Stimulated activated CD4-positive, alpha-beta T cell treated with anti-CD3 and anti-CD28 coated beads, Interleukin-2, amount 100 ng/mL, for 4 hours (primary cell): ENCODE results near the gene EPC1.

Experiments
- DNase-seq: peaks from one replicate; pipeline ENCODE4 v3.0.0-alpha.2; 2020; ENCODE audit warnings: low read depth

The EPC1 gene

DNA sequence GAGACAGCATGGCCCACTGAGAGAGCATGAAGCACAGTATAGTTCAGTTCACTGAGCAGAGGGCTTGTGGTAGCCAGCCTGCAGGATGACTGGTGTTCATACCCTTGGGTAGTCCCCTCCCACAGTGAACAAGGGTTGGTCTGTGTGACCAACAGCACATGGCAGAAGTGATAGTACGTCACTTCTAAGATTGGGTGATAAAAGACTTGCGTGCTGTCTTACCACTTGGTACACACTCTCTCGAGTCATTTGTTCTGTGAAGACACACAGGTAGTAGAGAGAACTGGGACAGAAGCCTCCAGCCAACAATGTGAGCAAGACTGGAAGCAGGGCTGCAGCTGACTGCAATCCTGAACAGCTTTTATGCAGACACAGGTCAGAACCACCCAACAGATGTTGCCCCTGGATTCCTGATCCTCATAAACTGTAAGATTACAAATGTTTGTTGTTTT lies 14.6 kb downstream of the EPC1 start:
- peak; percentile 72 for DNase-seq

DNA sequence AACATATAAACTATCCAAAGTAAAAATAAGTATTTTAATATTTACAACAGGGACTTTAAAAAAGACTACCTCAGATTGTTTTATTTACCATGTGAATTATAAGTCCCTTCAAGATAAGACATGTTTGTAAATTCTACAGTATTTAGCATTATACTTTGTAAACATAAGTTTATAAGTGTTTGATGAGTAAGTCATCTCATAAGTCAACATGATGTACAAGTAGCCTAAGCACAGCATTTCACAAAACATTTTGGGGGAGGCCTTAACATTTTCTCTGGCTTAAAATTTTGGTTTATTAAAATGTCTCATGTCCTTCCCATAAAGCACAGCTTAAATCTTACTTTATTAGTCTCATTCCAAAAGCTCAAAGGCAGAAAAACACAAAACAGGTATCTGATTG lies 15.4 kb downstream of the EPC1 start:
- no peak for DNase-seq

DNA sequence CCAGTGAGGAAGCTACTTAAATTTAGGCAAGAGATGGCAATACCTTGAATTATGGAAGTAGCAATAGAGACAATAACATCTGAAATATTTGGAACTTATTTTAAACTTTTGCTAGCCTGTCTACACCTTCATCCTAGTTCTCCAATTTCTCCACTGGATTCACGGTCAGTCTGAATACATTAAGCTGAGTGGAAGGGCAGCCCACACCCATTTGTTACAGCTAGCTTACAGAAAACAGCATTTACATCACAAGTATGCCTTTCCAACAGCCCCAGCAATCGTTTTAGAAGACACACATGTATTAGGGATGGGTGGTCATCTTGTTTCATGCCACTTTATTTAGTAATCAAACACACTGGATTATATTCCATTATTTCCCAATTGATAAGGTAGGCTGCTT lies 16.7 kb downstream of the EPC1 start:
- no peak for DNase-seq

DNA sequence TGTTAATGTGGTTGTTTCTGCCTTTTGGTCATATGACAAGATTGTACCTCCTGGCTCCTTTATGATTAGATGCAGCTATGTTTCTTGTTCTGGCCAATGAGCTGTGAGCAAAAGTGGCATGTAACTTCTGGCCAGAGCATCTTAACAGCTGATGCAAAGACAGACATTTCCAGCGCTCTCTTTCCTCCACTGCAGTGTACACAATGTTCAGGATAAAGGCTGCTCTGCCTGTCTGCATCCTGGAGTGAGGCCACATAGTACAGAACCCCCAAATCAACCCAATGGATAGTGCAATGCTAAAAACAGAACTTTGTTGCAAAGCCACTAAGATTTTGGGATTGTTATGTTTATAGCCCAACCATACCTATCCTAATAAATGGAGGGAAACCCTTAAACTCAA lies 17.9 kb downstream of the EPC1 start:
- no peak for DNase-seq

DNA sequence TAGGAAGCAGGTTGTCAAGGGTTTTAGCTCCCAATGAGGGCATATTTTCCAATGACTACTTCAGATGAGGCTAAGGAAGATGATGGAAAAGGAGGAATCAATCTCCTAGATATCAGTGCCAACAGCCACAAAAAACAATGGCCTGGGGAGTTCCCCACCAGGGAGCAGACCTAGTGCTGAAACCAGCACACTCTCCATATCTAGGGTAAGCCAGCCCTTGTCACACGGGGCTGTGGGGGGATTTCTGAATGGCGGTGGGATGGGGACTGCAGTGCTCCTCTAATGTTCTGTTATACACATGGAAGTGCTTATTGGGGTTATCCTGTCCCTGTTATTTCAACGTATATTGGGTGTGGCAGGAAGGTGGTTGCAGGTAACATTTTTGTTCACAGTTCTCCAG lies 18.5 kb downstream of the EPC1 start:
- no peak for DNase-seq

DNA sequence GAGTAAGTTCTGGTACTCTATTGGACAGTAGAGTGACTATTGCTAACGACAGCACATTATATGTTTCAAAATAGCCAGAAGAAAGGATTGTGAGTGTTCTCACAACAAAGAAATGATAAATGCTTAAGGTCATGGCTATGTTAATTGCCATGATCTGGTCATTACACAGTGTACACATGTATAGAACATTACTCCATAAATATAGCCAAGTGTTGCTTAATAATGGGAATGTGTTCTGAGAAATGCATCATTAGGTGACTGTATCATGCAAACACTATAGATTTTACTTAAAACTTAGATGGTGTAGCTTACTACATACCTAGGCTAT lies 19.6 kb downstream of the EPC1 start:
- no peak for DNase-seq

DNA sequence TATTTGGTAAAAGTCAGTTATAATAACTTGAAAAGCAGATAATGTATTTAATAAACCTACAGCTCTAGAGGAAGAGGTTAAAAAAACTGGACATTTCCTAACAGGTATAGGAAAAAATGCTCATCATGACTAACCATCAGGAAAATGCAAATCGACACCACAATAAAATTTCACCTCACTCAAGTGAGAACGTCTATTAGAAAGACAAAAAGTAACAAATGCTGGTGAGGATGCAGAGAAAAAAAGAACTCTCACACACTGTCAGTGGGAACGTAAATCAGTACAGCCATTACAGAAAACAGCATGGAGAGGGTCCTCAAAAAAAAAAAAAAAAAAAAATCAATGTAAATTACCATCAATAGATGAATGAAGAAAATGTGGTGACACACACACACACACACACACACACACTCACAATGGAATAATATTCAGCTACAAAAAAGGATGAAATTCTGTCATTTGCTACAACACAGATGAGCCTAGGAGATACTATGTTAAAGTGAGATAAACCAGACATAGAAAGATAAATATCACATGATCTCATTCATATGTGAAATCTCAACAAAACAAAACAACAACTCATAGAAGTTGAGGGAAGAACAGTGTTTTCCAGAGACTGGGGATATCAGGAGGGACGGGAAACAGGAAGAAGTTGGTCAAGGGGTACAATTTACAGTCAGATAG lies 20.1 kb downstream of the EPC1 start:
- DNase-seq: no peak

DNA sequence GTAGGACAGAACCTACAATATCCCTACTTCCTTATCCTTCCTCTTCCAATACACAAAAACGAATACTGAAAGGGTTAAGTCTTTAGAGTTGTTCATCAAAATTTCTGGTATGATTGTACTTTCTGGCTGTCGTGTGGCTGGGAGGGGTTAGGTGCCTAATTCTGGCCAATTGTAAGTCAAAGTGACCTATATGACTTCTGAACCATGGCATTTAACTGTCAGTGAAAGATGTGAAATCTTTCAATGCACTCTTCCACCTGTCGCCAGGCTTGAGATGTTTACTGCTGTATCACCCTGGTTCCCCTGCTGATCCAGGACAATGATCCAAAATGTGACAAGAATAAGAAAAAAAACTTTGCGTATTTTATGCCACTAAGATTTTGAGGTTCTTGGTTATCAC lies 20.8 kb downstream of the EPC1 start:
- DNase-seq: no peak

DNA sequence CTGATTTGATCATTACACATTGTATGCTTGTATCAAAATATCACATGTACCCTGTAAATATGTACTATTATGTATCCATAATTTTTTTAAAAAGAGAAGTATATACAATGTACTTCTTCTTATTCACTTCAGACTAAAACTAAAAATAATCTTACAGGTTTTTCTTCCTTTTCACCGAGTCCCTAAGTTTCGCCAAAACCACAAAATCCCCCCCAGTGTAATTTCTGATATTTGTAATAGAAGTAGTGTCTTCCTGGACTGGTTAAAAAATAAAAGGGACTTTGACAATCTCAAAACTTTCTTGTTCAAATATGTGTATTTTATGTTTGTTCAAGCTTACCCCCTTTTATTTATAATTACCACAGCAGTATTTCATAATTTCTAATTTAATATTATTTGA lies 23.9 kb downstream of the EPC1 start:
- DNase-seq: no peak

DNA sequence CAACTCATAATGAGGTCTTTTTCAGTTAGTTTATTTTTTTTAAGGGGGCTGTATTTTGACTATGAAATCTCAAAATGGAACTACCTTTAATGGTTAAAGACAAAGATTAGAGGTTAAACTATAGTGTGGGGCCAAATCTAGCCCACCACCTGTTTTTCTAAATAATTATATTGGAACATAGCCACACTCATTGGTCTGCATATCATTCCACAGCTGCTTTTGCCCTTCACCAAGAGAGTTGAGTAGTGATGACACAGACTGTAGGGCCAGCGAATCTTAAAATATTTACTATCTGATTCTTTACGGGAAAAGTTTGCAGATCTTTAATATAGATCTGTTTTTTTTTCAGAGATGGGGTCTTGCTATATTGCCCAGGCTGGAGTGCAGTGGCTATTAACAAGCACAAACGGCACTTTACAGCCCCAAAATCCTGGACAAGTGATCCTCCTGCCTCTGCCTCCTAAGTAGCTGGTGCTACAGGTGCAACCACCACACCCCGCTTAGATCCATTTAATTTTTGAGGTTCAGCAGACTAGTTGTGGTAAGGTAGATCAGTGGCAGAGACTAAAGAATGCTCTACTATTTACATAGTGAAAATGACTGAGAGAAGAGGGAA lies 25.8 kb downstream of the EPC1 start:
- no peak for DNase-seq

DNA sequence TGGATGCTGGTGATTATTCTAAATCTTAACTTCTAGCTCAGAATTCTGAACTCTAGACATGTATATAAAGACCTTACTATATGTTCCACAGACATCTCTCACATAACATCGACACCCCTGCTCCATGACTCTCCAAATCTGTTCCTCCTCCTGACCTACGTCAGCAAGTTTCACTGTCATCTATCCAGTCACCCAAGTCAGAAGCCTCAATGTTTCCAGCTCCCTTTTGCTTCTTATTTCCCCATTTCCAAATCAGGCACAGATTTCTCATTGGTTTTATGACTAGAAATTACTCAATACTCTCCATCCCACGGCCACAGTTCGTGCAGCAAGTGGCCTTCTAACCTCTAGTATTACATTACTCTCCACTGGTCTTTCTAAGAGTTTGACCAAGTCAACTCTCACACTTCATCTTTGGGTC lies 28.5 kb downstream of the EPC1 start:
- no peak for DNase-seq

DNA sequence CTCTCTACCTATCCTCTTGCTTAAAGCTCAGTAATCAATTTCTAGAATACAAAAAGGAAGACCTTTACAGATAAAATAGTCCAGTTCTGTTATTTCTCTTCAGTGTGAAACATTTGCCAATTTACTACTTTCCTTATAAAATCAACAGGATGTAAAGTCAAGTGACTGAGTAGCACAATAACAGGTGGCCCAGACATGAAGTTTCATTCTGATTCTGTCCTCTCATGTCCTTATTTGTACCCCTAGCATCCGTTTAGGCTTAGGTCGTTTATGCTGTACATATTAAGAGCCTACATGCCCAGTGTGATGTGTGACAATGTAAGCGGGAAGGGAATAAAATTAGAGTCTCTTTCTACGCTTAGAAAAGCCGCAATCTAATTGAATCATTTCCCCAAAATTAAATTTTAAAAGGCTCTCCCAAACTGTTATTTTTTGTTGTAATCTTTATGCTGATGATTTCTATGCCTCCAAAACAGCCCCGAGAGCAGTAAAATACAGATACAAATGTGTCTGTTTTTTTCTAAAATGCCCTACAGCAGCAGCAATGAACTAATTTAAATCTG lies 29.1 kb downstream of the EPC1 start:
- DNase-seq: no peak

DNA sequence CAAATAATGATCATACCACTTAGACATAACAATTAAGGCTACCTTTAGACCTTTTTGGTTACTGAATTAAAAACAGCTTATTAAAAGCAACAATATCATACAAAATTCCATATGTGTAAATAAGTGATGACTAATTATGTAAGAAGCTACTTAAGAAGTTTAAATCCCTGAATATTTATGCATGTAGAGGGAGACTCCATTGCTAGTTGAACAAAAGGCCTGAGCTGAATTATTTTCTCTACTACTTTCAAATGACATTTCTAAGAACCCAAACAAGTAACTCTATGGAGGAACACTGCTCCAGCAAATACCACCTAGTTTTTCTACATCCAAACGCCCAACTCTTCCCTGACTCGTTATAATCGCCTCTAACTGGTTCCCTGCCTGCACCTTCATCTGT lies 31.5 kb downstream of the EPC1 start:
- no peak for DNase-seq

DNA sequence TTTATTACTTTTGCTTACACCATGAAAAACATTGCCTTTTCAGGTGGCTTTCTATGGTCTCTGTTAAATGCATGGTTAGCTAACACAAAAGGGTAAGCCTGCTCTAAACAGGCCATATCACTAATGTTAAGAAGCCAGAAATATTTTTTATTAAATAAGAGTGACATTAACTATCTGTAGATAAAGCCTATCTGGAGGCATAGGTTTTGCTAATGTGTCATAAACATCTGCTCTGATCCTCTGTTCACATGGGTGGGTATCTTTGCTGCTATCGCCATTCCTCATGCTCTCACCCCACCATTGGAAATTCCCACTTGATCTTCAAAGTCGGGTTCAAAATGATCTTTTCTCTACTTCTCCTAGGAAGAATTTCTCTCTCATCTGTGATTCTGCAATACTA lies 32.4 kb downstream of the EPC1 start:
- DNase-seq: no peak

DNA sequence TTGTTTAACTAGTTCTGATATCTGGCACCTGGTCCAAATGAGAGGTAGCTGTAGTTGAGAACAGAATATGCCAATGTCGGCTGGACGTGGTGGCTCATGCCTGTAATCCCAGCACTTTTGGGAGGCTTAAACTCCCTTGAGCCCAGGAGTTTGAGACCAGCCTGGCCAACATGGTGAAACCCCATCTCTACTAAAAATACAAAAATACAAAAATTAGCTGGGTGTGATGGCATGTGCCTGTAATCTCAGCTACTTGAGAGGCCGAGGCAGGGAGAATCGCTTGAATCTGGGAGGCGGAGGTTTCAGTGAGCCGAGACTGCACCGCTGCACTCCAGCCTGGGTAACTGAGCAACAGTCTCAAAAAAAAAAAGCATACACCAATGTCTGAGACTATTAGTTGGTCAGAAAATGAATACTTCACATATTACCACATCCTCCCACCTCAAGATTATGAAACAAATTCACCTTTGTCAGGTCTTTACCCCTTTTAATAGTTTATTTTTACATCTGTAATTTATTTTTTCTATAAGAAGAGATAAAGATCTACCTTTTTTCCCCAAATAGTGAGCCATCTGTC lies 38.8 kb downstream of the EPC1 start:
- DNase-seq: no peak

DNA sequence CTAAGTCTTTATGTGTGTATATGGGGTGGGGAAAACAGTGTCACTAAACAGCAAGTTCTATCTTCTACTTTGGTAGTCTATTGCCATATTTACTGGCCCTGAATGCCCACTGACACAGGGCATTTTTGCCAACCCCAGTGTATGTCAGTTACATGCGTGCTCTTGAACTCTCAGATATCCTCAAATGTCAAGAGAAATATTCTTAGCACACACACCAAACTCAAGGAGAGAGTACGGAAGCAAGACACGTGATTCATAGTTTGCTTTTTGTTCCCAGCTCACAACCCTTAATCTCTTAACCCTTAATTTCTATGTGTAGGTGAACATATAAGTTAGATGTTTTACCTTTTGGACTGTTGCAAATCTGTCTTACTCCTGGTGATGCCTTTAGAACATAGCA lies 39.3 kb downstream of the EPC1 start:
- no peak for DNase-seq

DNA sequence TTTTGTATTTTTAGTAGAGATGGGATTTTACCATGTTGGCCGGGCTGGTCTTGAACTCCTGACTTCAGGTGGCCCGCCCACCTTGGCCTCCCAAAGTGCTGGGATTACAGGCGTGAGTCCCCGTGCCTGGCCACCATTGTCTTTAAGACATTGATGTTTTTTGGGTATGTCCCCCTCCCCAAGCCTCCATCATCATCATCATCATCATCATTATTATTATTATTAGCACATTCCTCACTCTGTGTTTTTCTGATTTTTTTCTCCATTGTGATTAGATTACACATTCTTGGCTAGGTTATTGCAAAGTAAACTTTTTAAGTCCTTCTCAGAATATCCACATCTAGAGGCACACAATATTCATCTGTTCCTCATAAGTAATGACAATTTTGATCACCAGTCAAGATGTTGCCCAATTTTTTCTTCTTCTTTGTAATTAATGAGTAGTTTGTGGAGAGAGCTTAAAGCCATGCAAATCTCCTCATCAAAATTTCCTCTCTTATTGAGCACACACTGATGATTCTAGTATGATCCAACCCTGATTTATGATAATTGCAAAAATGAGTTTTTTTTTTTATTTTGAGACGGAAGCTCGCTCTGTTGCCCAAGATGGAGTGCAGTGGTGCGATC lies 47.5 kb downstream of the EPC1 start:
- no peak for DNase-seq

DNA sequence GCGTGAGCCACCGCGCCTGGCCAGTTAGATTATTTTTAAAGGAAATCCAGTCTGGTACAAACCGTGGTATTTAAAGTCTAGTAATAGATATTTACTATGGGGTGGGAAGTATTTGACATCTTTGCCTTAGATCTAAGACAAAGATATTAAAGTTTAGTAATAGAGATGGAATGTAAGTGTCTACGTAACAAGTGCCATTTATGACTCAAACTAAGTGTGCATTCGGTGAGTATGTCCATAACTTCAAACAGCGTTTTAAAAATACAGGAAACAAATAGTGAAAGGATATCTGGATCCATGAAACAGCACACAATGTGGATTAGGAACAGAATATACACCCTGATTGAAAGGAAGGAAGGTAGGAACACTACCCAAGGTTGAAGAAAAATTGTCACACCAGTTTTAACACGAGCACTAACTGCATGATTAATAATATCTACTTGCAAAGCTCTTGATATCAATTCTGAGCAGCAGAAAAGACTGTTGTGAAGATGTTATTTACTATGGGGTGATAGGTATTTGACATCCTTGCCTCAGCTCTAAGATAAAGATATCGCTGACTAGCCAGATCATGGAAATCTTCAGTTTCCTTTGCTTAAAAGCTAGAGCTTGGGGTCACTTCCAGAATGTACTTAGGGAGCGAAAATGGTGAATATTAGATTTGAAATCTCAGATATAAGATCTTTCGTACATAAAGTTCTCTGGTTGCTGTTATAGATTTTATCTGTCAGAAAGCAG lies 48.7 kb downstream of the EPC1 start:
- DNase-seq: no peak

DNA sequence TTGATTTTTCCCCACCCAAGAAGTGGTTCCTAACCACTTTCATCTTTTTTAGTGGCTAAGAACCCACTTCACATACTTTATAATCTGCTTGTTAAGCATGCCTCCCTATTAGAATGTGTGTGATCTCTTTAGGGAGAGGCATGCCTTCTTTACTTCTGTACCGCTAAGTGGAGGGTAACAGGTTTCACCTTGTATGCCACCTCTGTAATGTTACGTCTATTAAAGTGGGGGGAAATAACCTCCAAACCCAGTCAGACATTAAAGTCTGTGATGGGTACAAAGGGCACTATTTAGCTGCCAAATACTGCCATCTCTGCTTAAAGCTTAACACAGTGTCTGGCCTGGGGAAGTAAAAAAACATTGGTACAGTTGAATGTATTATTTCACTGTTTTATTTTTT lies 51.9 kb downstream of the EPC1 start:
- no peak for DNase-seq

DNA sequence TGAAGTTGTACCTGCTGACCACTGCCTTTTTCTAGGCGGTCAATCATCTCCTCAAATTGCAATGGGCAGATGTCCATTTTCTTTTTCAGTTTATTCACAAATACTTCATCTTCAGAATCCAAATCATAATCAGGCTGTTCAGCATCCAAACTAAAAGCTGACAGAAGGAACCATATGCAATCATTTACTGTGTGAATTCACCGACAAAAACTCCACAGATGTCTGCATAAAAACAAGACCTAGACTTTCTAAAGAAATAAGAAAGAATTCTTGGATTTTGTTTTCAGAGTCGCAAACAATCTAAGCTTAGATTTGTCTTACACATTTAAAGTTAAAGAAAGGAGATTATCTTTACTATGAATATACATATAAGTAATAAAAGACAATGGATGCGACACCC lies 53.4 kb downstream of the EPC1 start:
- no peak for DNase-seq

DNA sequence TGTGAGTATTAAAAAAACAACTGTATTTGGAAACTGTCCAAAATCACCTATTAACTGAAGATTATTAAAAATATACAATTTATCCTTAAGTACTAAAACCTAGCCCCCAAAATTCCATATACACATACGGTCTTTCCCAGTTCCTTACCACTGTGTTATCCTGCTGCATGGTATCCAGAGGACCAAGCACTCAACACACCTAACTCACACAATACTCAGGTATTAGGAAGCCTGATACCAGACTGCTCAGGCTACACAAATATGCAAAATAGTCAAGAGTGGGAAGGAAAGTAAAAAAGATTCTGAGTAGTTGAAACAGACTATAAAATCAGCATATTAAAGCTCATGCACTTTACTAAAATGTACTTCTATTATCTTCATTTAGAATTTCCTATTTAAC lies 67.2 kb downstream of the EPC1 start:
- DNase-seq: no peak

DNA sequence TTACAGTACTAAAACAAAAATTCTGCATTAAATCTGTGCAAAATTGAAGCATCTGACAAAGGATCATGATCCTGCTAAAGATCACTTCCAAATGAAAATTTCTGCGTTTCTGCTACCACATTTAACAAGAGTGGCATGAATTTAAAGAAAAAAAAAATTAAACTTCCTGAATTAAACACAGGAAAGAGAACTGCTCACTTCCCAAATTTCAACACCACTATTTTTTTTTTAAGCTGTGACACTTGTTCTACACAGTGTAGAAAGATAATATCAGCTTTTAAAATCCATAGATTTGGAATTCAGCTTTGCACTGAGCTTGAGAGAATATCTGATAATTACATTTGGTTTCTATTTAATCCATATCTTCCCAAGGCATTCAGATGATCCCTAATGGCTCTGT lies 73.6 kb downstream of the EPC1 start:
- DNase-seq: no peak

DNA sequence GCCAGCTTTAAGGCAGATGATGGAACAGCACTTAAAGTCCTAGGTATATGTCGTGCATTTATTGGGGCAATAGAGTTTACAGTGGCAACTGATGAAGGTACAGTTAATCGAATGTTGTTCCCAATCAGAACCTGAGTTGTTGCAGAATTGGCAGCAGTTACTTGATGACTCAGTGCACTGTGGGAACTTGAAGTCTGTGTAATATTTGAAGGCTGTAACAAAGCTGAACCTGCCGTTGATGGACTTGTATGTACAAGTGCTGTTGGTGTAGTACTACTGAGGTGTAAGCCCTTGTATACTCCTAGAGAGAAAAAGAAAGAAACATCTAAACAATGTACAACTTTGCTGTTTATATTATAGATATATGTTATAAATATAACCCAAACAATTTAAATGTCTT lies 75.3 kb downstream of the EPC1 start:
- no peak for DNase-seq
